Activated T-helper 1 cell treated with anti-CD3 and anti-CD28 coated beads, Interleukin-12 subunit alpha, Interleukin-12 subunit beta, Interleukin-2, Interleukin-4 antibody, amounts not matched to agents 30 ng/mL and 10 ng/mL and 1 ng/mL, durations not matched to agents 14 hours and 24 hours and 36 hours (primary cell): ENCODE results near the gene SLC39A8. TPM values are rescaled to one million over a fixed set of nuclear protein-coding genes. Genes with fewer than 3 reads are reported as not detected.

ENCODE experiments used
- DNase-seq: peaks from one replicate; pipeline ENCODE4 v3.0.0; 2021; ENCODE audit warnings: low spot score
- H3K27ac Mint-ChIP-seq: one replicate; pipeline ENCODE4 v1.8.0; 2021; ENCODE audit warnings: mild to moderate bottlenecking, mixed read lengths
- H3K27me3 Mint-ChIP-seq: one replicate; pipeline ENCODE4 v1.8.0; 2022; ENCODE audit warnings: mild to moderate bottlenecking, moderate library complexity, mixed read lengths; ENCODE audit not compliant: insufficient read depth
- H3K36me3 Mint-ChIP-seq: one replicate; pipeline ENCODE4 v1.8.0; 2021; ENCODE audit warnings: low read depth, mixed read lengths
- H3K4me1 Mint-ChIP-seq: one replicate; pipeline ENCODE4 v1.8.0; 2021; ENCODE audit warnings: low read depth, mixed read lengths
- H3K4me3 Mint-ChIP-seq: one replicate; pipeline ENCODE4 v1.8.0; 2021; ENCODE audit warnings: mild to moderate bottlenecking, moderate library complexity, mixed read lengths
- H3K9me3 Mint-ChIP-seq: one replicate; pipeline ENCODE4 v1.8.0; 2021; ENCODE audit warnings: mixed read lengths
- intact Hi-C: fragments of 100-400 bp; cut with micrococcal nuclease; formaldehyde crosslinking; loops from one replicate; pipeline ENCODE4 v1.15.1; 2024
- total RNA-seq: library from RNA; stranded (reverse); gene quantifications from 2 replicates; pipeline ENCODE4 v1.2.3, GENCODE V29; 2022

SLC39A8 gene
- total RNA-seq, 1 donor from 2014 or later, result 87.8 TPM

- intact Hi-C loops, result no loop called here
- Mint-ChIP-seq H3K4me1 (peaks cover 62% of the 10 kb centered on the region), H3K36me3 (peaks cover 26% of the 10 kb centered on the region), H3K4me3 (no peak overlapping the region), H3K27me3 (no peaks in the 10 kb centered on the region), H3K9me3 (no peaks in the 10 kb centered on the region), H3K27ac (no peak overlapping the region)
- DNase-seq, result no peak
These were observed 11.5 kb downstream of the SLC39A8 start for GRCh38 chr4:102333787-102334186.

- Mint-ChIP-seq H3K9me3 (no peaks in the 10 kb centered on the region), H3K36me3 (peaks cover 12% of the 10 kb centered on the region), H3K27me3 (no peaks in the 10 kb centered on the region), H3K4me1 (peaks cover 38% of the 10 kb centered on the region), H3K4me3 (no peak overlapping the region), H3K27ac (no peak overlapping the region)
- intact Hi-C loops, result no loop called here
- no peak for DNase-seq
These were observed 17.2 kb downstream of the SLC39A8 start for GRCh38 chr4:102328045-102328444.

GRCh38 chr4:102326951-102327350 is 18.3 kb downstream of the SLC39A8 start:
- DNase-seq, result no peak
- Mint-ChIP-seq H3K4me1 (peaks cover 45% of the 10 kb centered on the region), H3K4me3 (no peak overlapping the region), H3K27me3 (no peaks in the 10 kb centered on the region), H3K36me3 (peaks cover 12% of the 10 kb centered on the region), H3K9me3 (no peaks in the 10 kb centered on the region), H3K27ac (no peak overlapping the region)
- intact Hi-C loops, result no loop called here

- DNase-seq, result no peak
- peaks cover 42% of the 10 kb centered on the region for H3K4me1 Mint-ChIP-seq
- no peak overlapping the region for H3K4me3 Mint-ChIP-seq
- no peaks in the 10 kb centered on the region for H3K9me3 Mint-ChIP-seq
- no peak overlapping the region for H3K27ac Mint-ChIP-seq
- H3K36me3 Mint-ChIP-seq, result peaks cover 12% of the 10 kb centered on the region
- intact Hi-C loops, result no loop called here
- H3K27me3 Mint-ChIP-seq, result no peaks in the 10 kb centered on the region
These were observed 20.6 kb downstream of the SLC39A8 start for GRCh38 chr4:102324730-102325129.

GRCh38 chr4:102322736-102323135 is 22.5 kb downstream of the SLC39A8 start:
- H3K4me1 Mint-ChIP-seq, result peaks cover 38% of the 10 kb centered on the region
- H3K27ac Mint-ChIP-seq, result no peak overlapping the region
- H3K36me3 Mint-ChIP-seq, result peaks cover 7% of the 10 kb centered on the region
- intact Hi-C loops, result no loop called here
- H3K27me3 Mint-ChIP-seq, result no peaks in the 10 kb centered on the region
- DNase-seq, result no peak
- no peak overlapping the region for H3K4me3 Mint-ChIP-seq
- H3K9me3 Mint-ChIP-seq, result no peaks in the 10 kb centered on the region

- H3K36me3 Mint-ChIP-seq, result peaks cover 11% of the 10 kb centered on the region
- DNase-seq, result no peak
- H3K27ac Mint-ChIP-seq, result no peak overlapping the region
- intact Hi-C loops, result loop anchor here (2.0 kb wide), 1 partner anchor 23 kb away; the partner anchor contains the start of gene SLC39A8
- H3K4me3 Mint-ChIP-seq, result peak overlapping the region; percentile 56
- H3K4me1 Mint-ChIP-seq, result peaks cover 38% of the 10 kb centered on the region
- no peaks in the 10 kb centered on the region for H3K9me3 Mint-ChIP-seq
- no peaks in the 10 kb centered on the region for H3K27me3 Mint-ChIP-seq
These were observed 23.9 kb downstream of the SLC39A8 start for GRCh38 chr4:102321260-102321995.

- H3K36me3 Mint-ChIP-seq, result peaks cover 16% of the 10 kb centered on the region
- no peak for DNase-seq
These were observed 25.7 kb downstream of the SLC39A8 start for GRCh38 chr4:102319594-102319993.

GRCh38 chr4:102318526-102318925 is 26.8 kb downstream of the SLC39A8 start:
- Mint-ChIP-seq H3K4me1 (peaks cover 34% of the 10 kb centered on the region), H3K9me3 (no peaks in the 10 kb centered on the region), H3K4me3 (no peak overlapping the region), H3K36me3 (peaks cover 24% of the 10 kb centered on the region), H3K27ac (no peak overlapping the region), H3K27me3 (no peaks in the 10 kb centered on the region)
- intact Hi-C loops, result no loop called here
- no peak for DNase-seq

More at GRCh38 chr4:102319594-102319993, 25.7 kb downstream of the SLC39A8 start:
- Mint-ChIP-seq H3K27me3 (no peaks in the 10 kb centered on the region), H3K4me3 (no peak overlapping the region), H3K27ac (no peak overlapping the region), H3K4me1 (peaks cover 30% of the 10 kb centered on the region), H3K9me3 (no peaks in the 10 kb centered on the region)
- intact Hi-C loops, result no loop called here

- H3K9me3 Mint-ChIP-seq, result no peaks in the 10 kb centered on the region
- no peak overlapping the region for H3K27ac Mint-ChIP-seq
- H3K4me3 Mint-ChIP-seq, result no peak overlapping the region
- no peaks in the 10 kb centered on the region for H3K27me3 Mint-ChIP-seq
- peaks cover 24% of the 10 kb centered on the region for H3K36me3 Mint-ChIP-seq
- DNase-seq, result no peak
- intact Hi-C loops, result no loop called here
- peaks cover 32% of the 10 kb centered on the region for H3K4me1 Mint-ChIP-seq
These were observed 27.2 kb downstream of the SLC39A8 start for GRCh38 chr4:102318105-102318504.

- no peak for DNase-seq
- intact Hi-C loops, result no loop called here
- no peak overlapping the region for H3K4me3 Mint-ChIP-seq
- no peak overlapping the region for H3K27ac Mint-ChIP-seq
- H3K4me1 Mint-ChIP-seq, result peaks cover 25% of the 10 kb centered on the region
- H3K9me3 Mint-ChIP-seq, result no peaks in the 10 kb centered on the region
- H3K36me3 Mint-ChIP-seq, result peaks cover 21% of the 10 kb centered on the region
- no peaks in the 10 kb centered on the region for H3K27me3 Mint-ChIP-seq
These were observed 27.8 kb downstream of the SLC39A8 start for GRCh38 chr4:102317459-102317858.

GRCh38 chr4:102316585-102316984 is 28.7 kb downstream of the SLC39A8 start:
- no peak for DNase-seq
- Mint-ChIP-seq H3K36me3 (peaks cover 25% of the 10 kb centered on the region), H3K27ac (no peak overlapping the region), H3K27me3 (no peaks in the 10 kb centered on the region), H3K4me1 (peaks cover 23% of the 10 kb centered on the region), H3K9me3 (no peaks in the 10 kb centered on the region), H3K4me3 (no peak overlapping the region)
- intact Hi-C loops, result no loop called here

- DNase-seq, result no peak
- Mint-ChIP-seq H3K36me3 (peaks cover 27% of the 10 kb centered on the region), H3K27ac (no peak overlapping the region), H3K4me3 (no peak overlapping the region), H3K9me3 (no peaks in the 10 kb centered on the region), H3K27me3 (no peaks in the 10 kb centered on the region), H3K4me1 (peaks cover 14% of the 10 kb centered on the region)
- intact Hi-C loops, result no loop called here
These were observed 29.8 kb downstream of the SLC39A8 start for GRCh38 chr4:102315532-102315931.

- H3K27ac Mint-ChIP-seq, result no peak overlapping the region
- no peaks in the 10 kb centered on the region for H3K9me3 Mint-ChIP-seq
- intact Hi-C loops, result no loop called here
- peaks cover 35% of the 10 kb centered on the region for H3K4me1 Mint-ChIP-seq
- no peak for DNase-seq
- H3K36me3 Mint-ChIP-seq, result peaks cover 39% of the 10 kb centered on the region
- H3K27me3 Mint-ChIP-seq, result no peaks in the 10 kb centered on the region
- no peak overlapping the region for H3K4me3 Mint-ChIP-seq
These were observed 32.9 kb downstream of the SLC39A8 start for GRCh38 chr4:102312417-102312816.

- intact Hi-C loops, result no loop called here
- no peak overlapping the region for H3K4me3 Mint-ChIP-seq
- no peak for DNase-seq
- no peak overlapping the region for H3K27ac Mint-ChIP-seq
- peaks cover 38% of the 10 kb centered on the region for H3K36me3 Mint-ChIP-seq
- H3K4me1 Mint-ChIP-seq, result peaks cover 35% of the 10 kb centered on the region
- no peaks in the 10 kb centered on the region for H3K9me3 Mint-ChIP-seq
- H3K27me3 Mint-ChIP-seq, result no peaks in the 10 kb centered on the region
These were observed 33.4 kb downstream of the SLC39A8 start for GRCh38 chr4:102311912-102312311.
